Keratinocyte (primary cell): ENCODE data around the gene CCDC158. TPM values are rescaled to one million over a fixed set of nuclear protein-coding genes. Genes with fewer than 3 reads are reported as not detected.

Source experiments
- DNase-seq: peaks from one replicate; pipeline ENCODE4 v3.0.0-alpha.2; 2011; ENCODE audit warnings: low read depth, missing footprints, low spot score
- FAIRE-seq: peaks from 2 replicates; lab custom pipeline; 2011; peaks lifted over from hg19 to GRCh38; lab: Jason Lieb, UNC
- H2AFZ ChIP-seq: 2 replicates; pipeline ENCODE4 v1.6.0; 2012; ENCODE audit warnings: low read length, control low read depth, inconsistent platforms; ENCODE audit not compliant: control insufficient read depth
- H3K27ac ChIP-seq: 2 replicates; pipeline ENCODE4 v1.5.1; 2011; ENCODE audit warnings: low read length; ENCODE audit not compliant: control insufficient read depth, insufficient read depth
- H3K27me3 ChIP-seq: 3 replicates; pipeline ENCODE4 v1.6.0; 2011; ENCODE audit warnings: low read length; ENCODE audit not compliant: control insufficient read depth, insufficient read depth; ENCODE audit errors: extremely low read depth
- H3K36me3 ChIP-seq, 2 experiments: 2 replicates in 1 of 2; 3 replicates in 1 of 2; pipeline ENCODE4 v1.5.1; 2011; ENCODE audit warnings: low read length in 2 of 2, mild to moderate bottlenecking in 1 of 2; ENCODE audit not compliant: control insufficient read depth in 2 of 2, insufficient read depth in 2 of 2; ENCODE audit errors: extremely low read depth in 1 of 2
- H3K4me1 ChIP-seq: 3 replicates; pipeline ENCODE4 v1.5.1; 2011; ENCODE audit warnings: low read length; ENCODE audit not compliant: control insufficient read depth, insufficient read depth; ENCODE audit errors: extremely low read depth
- H3K4me2 ChIP-seq: 3 replicates; pipeline ENCODE4 v1.6.0; 2011; ENCODE audit warnings: low read depth, low read length; ENCODE audit not compliant: control insufficient read depth, insufficient read depth; ENCODE audit errors: extremely low read depth
- H3K4me3 ChIP-seq, 3 experiments: fragments of 200-600 bp in 1 of 3; sonication (generic) in 1 of 3; 2 replicates in 2 of 3; 3 replicates in 1 of 3; pipeline ENCODE4 v1.5.1; 2011 to 2016; ENCODE audit warnings: low read length in 3 of 3, mild to moderate bottlenecking in 3 of 3, control low read depth in 2 of 3, inconsistent platforms in 1 of 3, low read depth in 1 of 3, mixed read lengths in 1 of 3, mixed run types in 1 of 3, moderate library complexity in 1 of 3; ENCODE audit not compliant: control insufficient read depth in 2 of 3, insufficient read depth in 2 of 3; ENCODE audit errors: extremely low read depth in 1 of 3
- H3K79me2 ChIP-seq: 2 replicates; pipeline ENCODE4 v1.6.0; 2012; ENCODE audit warnings: low read length; ENCODE audit not compliant: control insufficient read depth, insufficient read depth
- H3K9ac ChIP-seq: 3 replicates; pipeline ENCODE4 v1.6.0; 2011; ENCODE audit warnings: low read length; ENCODE audit not compliant: control insufficient read depth, insufficient read depth; ENCODE audit errors: extremely low read depth
- H3K9me1 ChIP-seq: 3 replicates; pipeline ENCODE4 v1.6.0; 2011; ENCODE audit warnings: low read length; ENCODE audit not compliant: control insufficient read depth, insufficient read depth; ENCODE audit errors: extremely low read depth
- H3K9me3 ChIP-seq: 2 replicates; pipeline ENCODE4 v1.5.1; 2012; ENCODE audit warnings: low read depth, low read length; ENCODE audit not compliant: control insufficient read depth
- H4K20me1 ChIP-seq: 3 replicates; pipeline ENCODE4 v1.6.0; 2011; ENCODE audit warnings: low read length; ENCODE audit not compliant: control insufficient read depth, insufficient read depth; ENCODE audit errors: extremely low read depth
- CTCF ChIP-seq, 3 experiments: IDR thresholded peaks in 1 of 3; conservative IDR thresholded peaks in 1 of 3; optimal IDR thresholded peaks in 1 of 3; 2 replicates in 2 of 3; 3 replicates in 1 of 3; pipeline versions ENCODE3 to v1.5.1; 2011; ENCODE audit warnings: low read length in 3 of 3, mild to moderate bottlenecking in 3 of 3, moderate library complexity in 2 of 3, control low read depth in 1 of 3, inconsistent platforms in 1 of 3; ENCODE audit not compliant: insufficient read depth in 2 of 3; ENCODE audit errors: extremely low read depth in 1 of 3
- EZH2 ChIP-seq: IDR thresholded peaks from one replicate; pipeline ENCODE4 v1.6.1; 2012; ENCODE audit warnings: inconsistent platforms, mild to moderate bottlenecking, low read length, moderate library complexity
- dilution Hi-C: fragments of 300-500 bp; cut with MboI; formaldehyde crosslinking; loops from one replicate; pipeline ENCODE4 v1.7.0; 2020; ENCODE audit warnings: low sequenced_read_pairs; ENCODE audit not compliant: extremely low pct_ligation_motif_present
- polyA plus RNA-seq, 5 experiments: library from polyadenylated mRNA; depleted of rRNA in 3 of 5; stranded (reverse) in 3 of 5; stranded (forward) in 1 of 5; unstranded in 1 of 5; fragments of >200 nt; gene quantifications; 1 replicate in 1 of 5; 2 replicates in 3 of 5; 3 replicates in 1 of 5; pipeline versions ENCODE4 v1.2.1 to v1.2.3, GENCODE V29; 2011 to 2012; ENCODE audit warnings: missing spikeins in 2 of 5, low read depth in 1 of 5, low replicate concordance in 1 of 5

Gene CCDC158
- polyA plus RNA-seq, 1 donor (not counting 4 experiments of a cell fraction or from before 2014, with no cell fraction given), result not detected

GRCh38 chr4:76458825-76459224 is 37.9 kb upstream of the CCDC158 start:
- H3K9me3 ChIP-seq, result no peaks in the 10 kb centered on the region
- peaks cover 10% of the 10 kb centered on the region for H3K4me1 ChIP-seq
- FAIRE-seq, result no peak
- no peak overlapping the region for H3K4me3 ChIP-seq
- no peak for DNase-seq
- no peaks in the 10 kb centered on the region for H3K9me1 ChIP-seq
- no peak overlapping the region for H2AFZ ChIP-seq
- H3K4me2 ChIP-seq, result no peak overlapping the region
- no peak for TF ChIP-seq CTCF (optimal IDR thresholded peaks at IDR 0.05 in 1 of 3, IDR thresholded peaks at IDR 0.05 in 1 of 3, conservative IDR thresholded peaks at IDR 0.05 in 1 of 3; ENCODE audit: extremely low read depth in 1 of 3, insufficient read depth in 2 of 3, low read length in 3 of 3)
- TF ChIP-seq EZH2, result no peak
- dilution Hi-C loops, result no loop called here
- H3K27ac ChIP-seq, result no peak overlapping the region
- no peaks in the 10 kb centered on the region for H4K20me1 ChIP-seq
- H3K36me3 ChIP-seq, result no peaks in the 10 kb centered on the region
- no peaks in the 10 kb centered on the region for H3K27me3 ChIP-seq
- H3K79me2 ChIP-seq, result no peaks in the 10 kb centered on the region
- no peak overlapping the region for H3K9ac ChIP-seq

DNA sequence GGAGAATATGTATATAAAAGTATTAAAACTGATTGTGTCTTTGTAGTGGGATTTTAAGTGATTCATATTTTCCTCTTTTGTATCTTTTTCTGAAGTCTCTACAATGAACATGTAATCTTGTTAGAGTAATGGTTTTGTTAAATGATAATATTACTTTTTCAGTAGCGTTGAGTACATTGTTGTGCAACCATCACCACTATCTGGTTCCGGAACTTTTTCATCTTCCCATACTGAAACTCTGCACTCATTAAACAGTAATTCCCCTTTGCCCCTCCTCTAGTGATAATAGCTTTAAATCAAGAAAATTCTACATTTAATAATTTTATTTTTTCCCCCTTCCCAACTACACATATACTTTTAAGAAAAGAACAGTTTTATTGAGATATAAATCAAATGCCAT is 37.4 kb upstream of the CCDC158 start:
- Histone ChIP-seq H2AFZ (no peak overlapping the region), H3K79me2 (no peaks in the 10 kb centered on the region), H3K4me3 (no peak overlapping the region), H4K20me1 (no peaks in the 10 kb centered on the region), H3K4me1 (peaks cover 10% of the 10 kb centered on the region), H3K4me2 (no peak overlapping the region), H3K27ac (no peak overlapping the region), H3K9me3 (no peaks in the 10 kb centered on the region), H3K27me3 (no peaks in the 10 kb centered on the region), H3K9me1 (no peaks in the 10 kb centered on the region), H3K36me3 (no peaks in the 10 kb centered on the region), H3K9ac (no peak overlapping the region)
- dilution Hi-C loops, result no loop called here
- DNase-seq (no peak), FAIRE-seq (no peak)
- TF ChIP-seq EZH2, result no peak
- no peak for TF ChIP-seq CTCF (optimal IDR thresholded peaks at IDR 0.05 in 1 of 3, IDR thresholded peaks at IDR 0.05 in 1 of 3, conservative IDR thresholded peaks at IDR 0.05 in 1 of 3; ENCODE audit: extremely low read depth in 1 of 3, insufficient read depth in 2 of 3, low read length in 3 of 3)
